HepG2 (cell line): ENCODE results near the gene NMUR1. TPM values are rescaled to one million over a fixed set of nuclear protein-coding genes. Genes with fewer than 3 reads are reported as not detected.

Experiments
- ATAC-seq: fragments of 200-7000 bp; cut with Tn5 transposase; 3 replicates; pipeline ENCODE4 v1.9.1; 2020; ENCODE audit warnings: mild to moderate bottlenecking, moderate library complexity
- BruUV-seq: library from RNA; stranded (reverse); fragments of 400-500 nt; replicated peaks from 2 replicates; lab custom pipeline; 2021; lab: Mats Ljungman, UMichigan
- CTCF ChIA-PET: fragments of 300-600 bp; formaldehyde crosslinking; extraction: SDS; loops from one replicate; lab custom pipeline; 2021; ENCODE audit warnings: low total read pairs, inconsistent platforms, low intra/inter-chr PET ratio; lab: Yijun Ruan, JAX
- POLR2A ChIA-PET: fragments of 350-600 bp; sonication (Branson Sonifier 250); formaldehyde crosslinking; loops from one replicate; lab custom pipeline; 2020; ENCODE audit warnings: antibody characterized with exemption, inconsistent platforms; lab: Yijun Ruan, JAX
- DNase-seq: peaks from one replicate; pipeline ENCODE4 v3.0.0-alpha.2; 2015; ENCODE audit warnings: low spot score
- FAIRE-seq: peaks from 3 replicates; lab custom pipeline; 2011; peaks lifted over from hg19 to GRCh38; lab: Jason Lieb, UNC
- H2AFZ ChIP-seq: one replicate; pipeline ENCODE4 v1.6.1; 2011; ENCODE audit warnings: low read length, inconsistent platforms
- H3K27ac ChIP-seq: fragments of 300-600 bp; 3 replicates; pipeline ENCODE4 v1.8.0; 2011; ENCODE audit warnings: mixed run types, mild to moderate bottlenecking, mixed read lengths, low read length, inconsistent platforms; ENCODE audit not compliant: insufficient read depth; ENCODE audit errors: extremely low read length
- H3K27me3 ChIP-seq, 2 experiments: fragments of 200-600 bp in 1 of 2; 2 replicates in 1 of 2; 3 replicates in 1 of 2; pipeline versions ENCODE4 v1.6.0 to v1.8.0; 2011; ENCODE audit warnings: low read length in 2 of 2, mild to moderate bottlenecking in 2 of 2, moderate library complexity in 2 of 2, inconsistent platforms in 1 of 2; ENCODE audit not compliant: insufficient read depth in 2 of 2, control insufficient read depth in 1 of 2
- H3K36me3 ChIP-seq, 2 experiments: fragments of 200-600 bp in 1 of 2; replicated peaks in 1 of 2; 2 replicates in 1 of 2; 3 replicates in 1 of 2; pipeline versions ENCODE4 v1.5.1 to v1.8.0; 2011; ENCODE audit warnings: low read length in 2 of 2, inconsistent platforms in 1 of 2; ENCODE audit not compliant: insufficient read depth in 2 of 2, control insufficient read depth in 1 of 2
- H3K4me1 ChIP-seq: 2 replicates; pipeline ENCODE4 v1.5.1; 2012; ENCODE audit warnings: low read length, inconsistent platforms; ENCODE audit not compliant: insufficient read depth
- H3K4me2 ChIP-seq: 2 replicates; pipeline ENCODE4 v1.6.0; 2011; ENCODE audit warnings: low read depth, low read length, inconsistent platforms
- H3K4me3 ChIP-seq, 3 experiments: fragments of 200-600 bp in 1 of 3; sonication (generic), shearing (Covaris generic) in 1 of 3; replicated peaks in 1 of 3; 2 replicates each; pipeline ENCODE4 v1.5.1; 2011 to 2016; ENCODE audit warnings: low read length in 3 of 3, inconsistent platforms in 2 of 3, low read depth in 2 of 3, mild to moderate bottlenecking in 2 of 3, control low read depth in 1 of 3, mixed read lengths in 1 of 3; ENCODE audit not compliant: insufficient read depth in 1 of 3
- H3K79me2 ChIP-seq: one replicate; pipeline ENCODE4 v1.6.1; 2011; ENCODE audit warnings: low read length, inconsistent platforms; ENCODE audit not compliant: insufficient read depth
- H3K9ac ChIP-seq: 2 replicates; pipeline ENCODE4 v1.6.0; 2011; ENCODE audit warnings: mild to moderate bottlenecking, low read depth, low read length, inconsistent platforms; ENCODE audit not compliant: insufficient read depth
- H3K9me3 ChIP-seq: 2 replicates; pipeline ENCODE4 v1.5.1; 2012; ENCODE audit warnings: mild to moderate bottlenecking, low read length
- H4K20me1 ChIP-seq: 2 replicates; pipeline ENCODE4 v1.6.0; 2011; ENCODE audit warnings: inconsistent platforms, mild to moderate bottlenecking, low read length, moderate library complexity; ENCODE audit not compliant: insufficient read depth
- DNMT1 ChIP-seq: sonication (generic); formaldehyde crosslinking; IDR thresholded peaks from 2 replicates; pipeline ENCODE4 v1.5.1; 2020; ENCODE audit warnings: mild to moderate bottlenecking, missing genetic modification reagents
- NFE2L2 ChIP-seq: fragments of 150-350 bp; IDR thresholded peaks from 2 replicates; pipeline ENCODE4 v1.6.1; 2014; ENCODE audit warnings: low read length
- RBM22 ChIP-seq: fragments of 200-400 bp; formaldehyde crosslinking; optimal IDR thresholded peaks from 2 replicates; pipeline ENCODE3; 2017; ENCODE audit warnings: mild to moderate bottlenecking, low read length, moderate library complexity
- SNRNP70 ChIP-seq: fragments of 200-400 bp; formaldehyde crosslinking; IDR thresholded peaks from 2 replicates; pipeline ENCODE4 v1.6.1; 2017; ENCODE audit warnings: mild to moderate bottlenecking, low read depth, low read length, moderate library complexity
- ZBTB38 ChIP-seq: sonication (generic); formaldehyde crosslinking; IDR thresholded peaks from 2 replicates; pipeline ENCODE4 v1.5.1; 2020; ENCODE audit warnings: mild to moderate bottlenecking, missing genetic modification reagents
- ZMYM2 ChIP-seq: sonication (generic); formaldehyde crosslinking; IDR thresholded peaks from 2 replicates; pipeline ENCODE4 v1.8.0; 2022; ENCODE audit warnings: mild to moderate bottlenecking, missing genetic modification reagents
- ZNF207 ChIP-seq: fragments of 450-650 bp; IDR thresholded peaks from 2 replicates; pipeline ENCODE4 v1.6.1; 2016; ENCODE audit warnings: antibody characterized with exemption, borderline replicate concordance
- ZNF263 ChIP-seq: sonication (generic); formaldehyde crosslinking; IDR thresholded peaks from 2 replicates; pipeline ENCODE4 v1.4.0; 2020; ENCODE audit warnings: missing genetic modification reagents
- WGBS: methylation state at CpG from one replicate; pipeline ENCODE4 v1.1.6; 2017; ENCODE audit warnings: low lambda C conversion rate; 5-methylcytosine and 5-hydroxymethylcytosine counted together
- in situ Hi-C: cut with HindIII; loops from 2 replicates; pipeline ENCODE4 v1.10.0; 2017; ENCODE audit warnings: low pct_unique_long_range_greater_than_20kb; ENCODE audit not compliant: extremely low pct_ligation_motif_present
- intact Hi-C: fragments of 100-400 bp; cut with micrococcal nuclease; formaldehyde crosslinking; loops from one replicate; pipeline ENCODE4 v1.10.0; 2022; ENCODE audit not compliant: unreplicated experiment
- polyA plus RNA-seq, 8 experiments: library from polyadenylated mRNA; depleted of rRNA in 3 of 8; stranded (reverse) in 7 of 8; unstranded in 1 of 8; fragments of >200 nt; fragmentation: Illumina TruSeq in 4 of 8; extraction: Trizol in 4 of 8; gene quantifications; 2 replicates each; pipeline versions ENCODE4 v1.2.1 to v1.2.3, GENCODE V29; 2011 to 2016; ENCODE audit warnings: low read depth in 4 of 8, missing spikeins in 1 of 8, mixed read lengths in 1 of 8; ENCODE audit not compliant: insufficient read depth in 1 of 8
- total RNA-seq, 5 experiments: library from RNA; depleted of rRNA; stranded (reverse); fragments of >200 nt; fragmentation: Illumina TruSeq; extraction: Trizol; gene quantifications; 2 replicates each; pipeline ENCODE4 v1.2.3, GENCODE V29; 2016; ENCODE audit warnings: low read depth in 1 of 5
- TF ChIP-seq, protein P1 (sequence below): sonication (generic); formaldehyde crosslinking; IDR thresholded peaks from 2 replicates; pipeline ENCODE4 v1.4.0; 2020; ENCODE audit warnings: missing genetic modification reagents
- TF ChIP-seq, protein P2 (sequence below): IDR thresholded peaks from 2 replicates; pipeline ENCODE4 v1.6.1; 2018; ENCODE audit warnings: missing genetic modification reagents, mild to moderate bottlenecking, missing compliant biosample characterization
- TF ChIP-seq, protein P3 (sequence below): sonication (generic); formaldehyde crosslinking; IDR thresholded peaks from 2 replicates; pipeline ENCODE4 v1.5.1; 2020; ENCODE audit warnings: missing genetic modification reagents, mild to moderate bottlenecking, borderline replicate concordance
- TF ChIP-seq, protein P4 (sequence below), 2 experiments: sonication (generic) in 1 of 2; formaldehyde crosslinking in 1 of 2; IDR thresholded peaks; 2 replicates each; pipeline versions ENCODE4 v1.5.1 to v1.6.1; 2011 to 2020; ENCODE audit warnings: borderline replicate concordance in 1 of 2, low read depth in 1 of 2, low read length in 1 of 2, mild to moderate bottlenecking in 1 of 2, missing genetic modification reagents in 1 of 2, moderate library complexity in 1 of 2

NMUR1 gene
- total and polyA plus RNA-seq, 2 of the 13 experiments (the other 11 are each of a cell fraction or from before 2014, with no cell fraction given) = not detected

DNA sequence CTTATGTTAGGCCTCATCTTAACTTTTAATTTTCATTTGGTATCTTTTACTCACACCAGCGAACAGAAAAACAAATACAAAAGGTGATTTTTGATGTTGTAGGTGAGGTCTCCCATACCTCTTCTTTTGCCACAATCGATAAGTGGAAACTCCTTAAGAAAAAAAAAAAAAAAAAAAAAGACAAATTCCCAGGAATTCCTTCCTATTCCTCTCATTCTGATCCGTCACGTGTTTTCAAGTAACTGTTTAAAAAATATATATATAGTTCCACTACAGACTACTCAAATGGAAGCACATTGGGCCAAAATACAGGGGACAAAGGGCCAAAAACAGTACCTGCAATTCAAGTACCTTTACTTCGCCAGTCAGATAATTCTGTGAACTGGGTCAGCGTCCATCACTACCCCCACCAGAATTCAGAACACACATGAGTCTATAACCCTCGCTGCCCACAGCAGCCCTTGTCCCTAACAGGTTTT, 16.5 kb downstream of the NMUR1 start:
- ATAC-seq (no peak), DNase-seq (no peak), FAIRE-seq (no peak)
- in situ Hi-C loops (no loop called here), intact Hi-C loops (no loop called here)
- POLR2A ChIA-PET = interaction anchor here (0.7 to 1.8 kb wide), 2 partner anchors 50 to 59 kb away, joined by 3 to 9 read pairs; partner anchors contain the start of gene NCL
- TF ChIP-seq ZBTB38 (CRISPR knock-in tag) (no peak), SNRNP70 (no peak), NFE2L2 (no peak), ZNF263 (CRISPR knock-in tag) (no peak), ZNF207 (no peak), ZMYM2 (CRISPR knock-in tag) (no peak), DNMT1 (no peak), RBM22 (no peak)
- TF ChIP-seq, protein P1, sequence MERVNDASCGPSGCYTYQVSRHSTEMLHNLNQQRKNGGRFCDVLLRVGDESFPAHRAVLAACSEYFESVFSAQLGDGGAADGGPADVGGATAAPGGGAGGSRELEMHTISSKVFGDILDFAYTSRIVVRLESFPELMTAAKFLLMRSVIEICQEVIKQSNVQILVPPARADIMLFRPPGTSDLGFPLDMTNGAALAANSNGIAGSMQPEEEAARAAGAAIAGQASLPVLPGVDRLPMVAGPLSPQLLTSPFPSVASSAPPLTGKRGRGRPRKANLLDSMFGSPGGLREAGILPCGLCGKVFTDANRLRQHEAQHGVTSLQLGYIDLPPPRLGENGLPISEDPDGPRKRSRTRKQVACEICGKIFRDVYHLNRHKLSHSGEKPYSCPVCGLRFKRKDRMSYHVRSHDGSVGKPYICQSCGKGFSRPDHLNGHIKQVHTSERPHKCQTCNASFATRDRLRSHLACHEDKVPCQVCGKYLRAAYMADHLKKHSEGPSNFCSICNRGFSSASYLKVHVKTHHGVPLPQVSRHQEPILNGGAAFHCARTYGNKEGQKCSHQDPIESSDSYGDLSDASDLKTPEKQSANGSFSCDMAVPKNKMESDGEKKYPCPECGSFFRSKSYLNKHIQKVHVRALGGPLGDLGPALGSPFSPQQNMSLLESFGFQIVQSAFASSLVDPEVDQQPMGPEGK (CRISPR knock-in tag) = no peak
- TF ChIP-seq, protein P2, sequence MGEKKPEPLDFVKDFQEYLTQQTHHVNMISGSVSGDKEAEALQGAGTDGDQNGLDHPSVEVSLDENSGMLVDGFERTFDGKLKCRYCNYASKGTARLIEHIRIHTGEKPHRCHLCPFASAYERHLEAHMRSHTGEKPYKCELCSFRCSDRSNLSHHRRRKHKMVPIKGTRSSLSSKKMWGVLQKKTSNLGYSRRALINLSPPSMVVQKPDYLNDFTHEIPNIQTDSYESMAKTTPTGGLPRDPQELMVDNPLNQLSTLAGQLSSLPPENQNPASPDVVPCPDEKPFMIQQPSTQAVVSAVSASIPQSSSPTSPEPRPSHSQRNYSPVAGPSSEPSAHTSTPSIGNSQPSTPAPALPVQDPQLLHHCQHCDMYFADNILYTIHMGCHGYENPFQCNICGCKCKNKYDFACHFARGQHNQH (CRISPR knock-in tag) = no peak
- TF ChIP-seq, protein P3, sequence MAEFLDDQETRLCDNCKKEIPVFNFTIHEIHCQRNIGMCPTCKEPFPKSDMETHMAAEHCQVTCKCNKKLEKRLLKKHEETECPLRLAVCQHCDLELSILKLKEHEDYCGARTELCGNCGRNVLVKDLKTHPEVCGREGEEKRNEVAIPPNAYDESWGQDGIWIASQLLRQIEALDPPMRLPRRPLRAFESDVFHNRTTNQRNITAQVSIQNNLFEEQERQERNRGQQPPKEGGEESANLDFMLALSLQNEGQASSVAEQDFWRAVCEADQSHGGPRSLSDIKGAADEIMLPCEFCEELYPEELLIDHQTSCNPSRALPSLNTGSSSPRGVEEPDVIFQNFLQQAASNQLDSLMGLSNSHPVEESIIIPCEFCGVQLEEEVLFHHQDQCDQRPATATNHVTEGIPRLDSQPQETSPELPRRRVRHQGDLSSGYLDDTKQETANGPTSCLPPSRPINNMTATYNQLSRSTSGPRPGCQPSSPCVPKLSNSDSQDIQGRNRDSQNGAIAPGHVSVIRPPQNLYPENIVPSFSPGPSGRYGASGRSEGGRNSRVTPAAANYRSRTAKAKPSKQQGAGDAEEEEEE (CRISPR knock-in tag) = no peak
- TF ChIP-seq, protein P4, sequence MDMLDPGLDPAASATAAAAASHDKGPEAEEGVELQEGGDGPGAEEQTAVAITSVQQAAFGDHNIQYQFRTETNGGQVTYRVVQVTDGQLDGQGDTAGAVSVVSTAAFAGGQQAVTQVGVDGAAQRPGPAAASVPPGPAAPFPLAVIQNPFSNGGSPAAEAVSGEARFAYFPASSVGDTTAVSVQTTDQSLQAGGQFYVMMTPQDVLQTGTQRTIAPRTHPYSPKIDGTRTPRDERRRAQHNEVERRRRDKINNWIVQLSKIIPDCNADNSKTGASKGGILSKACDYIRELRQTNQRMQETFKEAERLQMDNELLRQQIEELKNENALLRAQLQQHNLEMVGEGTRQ (IDR thresholded peaks at IDR 0.05; ENCODE audit: low read depth, low read length) = no peak
- TF ChIP-seq, protein P4 (CRISPR knock-in tag; IDR thresholded peaks at IDR 0.05; ENCODE audit: borderline replicate concordance) = no peak
- Histone ChIP-seq H3K9me3 (no peaks in the 10 kb centered on the region), H3K27ac (no peak overlapping the region), H3K36me3 (no peaks in the 10 kb centered on the region), H3K4me1 (peaks cover 10% of the 10 kb centered on the region; the same call in 1 of the 2 replicates), H3K4me3 (peak overlapping the region in 2 of 3 experiments; percentile 1 to 69; a peak in 2 of 6 replicates), H3K9ac (peak overlapping the region; percentile 38), H3K79me2 (no peaks in the 10 kb centered on the region), H2AFZ (peak overlapping the region; percentile 39), H3K4me2 (peak overlapping the region; percentile 82), H4K20me1 (no peaks in the 10 kb centered on the region), H3K27me3 (peaks cover 0 to 9% of the 10 kb centered on the region in 2 experiments; a peak in 2 of 5 replicates)
- BruUV-seq = TSS peak; percentile 79
- CTCF ChIA-PET = no interaction called here
- WGBS = 54% methylated on average over 6 of the region's 7 CpGs
